HepG2 (cell line): Measurements from ENCODE around the gene ELP4. TPM values are rescaled to one million over a fixed set of nuclear protein-coding genes. Genes with fewer than 3 reads are reported as not detected.

Source experiments
- ATAC-seq: fragments of 200-7000 bp; cut with Tn5 transposase; 3 replicates; pipeline ENCODE4 v1.9.1; 2020; ENCODE audit warnings: mild to moderate bottlenecking, moderate library complexity
- BruUV-seq: library from RNA; stranded (reverse); fragments of 400-500 nt; replicated peaks from 2 replicates; lab custom pipeline; 2021; lab: Mats Ljungman, UMichigan
- CTCF ChIA-PET: fragments of 300-600 bp; formaldehyde crosslinking; extraction: SDS; loops from one replicate; lab custom pipeline; 2021; ENCODE audit warnings: low total read pairs, inconsistent platforms, low intra/inter-chr PET ratio; lab: Yijun Ruan, JAX
- POLR2A ChIA-PET: fragments of 350-600 bp; sonication (Branson Sonifier 250); formaldehyde crosslinking; loops from one replicate; lab custom pipeline; 2020; ENCODE audit warnings: antibody characterized with exemption, inconsistent platforms; lab: Yijun Ruan, JAX
- DNase-seq: peaks from one replicate; pipeline ENCODE4 v3.0.0-alpha.2; 2015; ENCODE audit warnings: low spot score
- FAIRE-seq: peaks from 3 replicates; lab custom pipeline; 2011; peaks lifted over from hg19 to GRCh38; lab: Jason Lieb, UNC
- H2AFZ ChIP-seq: one replicate; pipeline ENCODE4 v1.6.1; 2011; ENCODE audit warnings: low read length, inconsistent platforms
- H3K27ac ChIP-seq: fragments of 300-600 bp; 3 replicates; pipeline ENCODE4 v1.8.0; 2011; ENCODE audit warnings: mixed run types, mild to moderate bottlenecking, mixed read lengths, low read length, inconsistent platforms; ENCODE audit not compliant: insufficient read depth; ENCODE audit errors: extremely low read length
- H3K27me3 ChIP-seq, 2 experiments: fragments of 200-600 bp in 1 of 2; 2 replicates in 1 of 2; 3 replicates in 1 of 2; pipeline versions ENCODE4 v1.6.0 to v1.8.0; 2011; ENCODE audit warnings: low read length in 2 of 2, mild to moderate bottlenecking in 2 of 2, moderate library complexity in 2 of 2, inconsistent platforms in 1 of 2; ENCODE audit not compliant: insufficient read depth in 2 of 2, control insufficient read depth in 1 of 2
- H3K36me3 ChIP-seq, 2 experiments: fragments of 200-600 bp in 1 of 2; replicated peaks in 1 of 2; 2 replicates in 1 of 2; 3 replicates in 1 of 2; pipeline versions ENCODE4 v1.5.1 to v1.8.0; 2011; ENCODE audit warnings: low read length in 2 of 2, inconsistent platforms in 1 of 2; ENCODE audit not compliant: insufficient read depth in 2 of 2, control insufficient read depth in 1 of 2
- H3K4me1 ChIP-seq: 2 replicates; pipeline ENCODE4 v1.5.1; 2012; ENCODE audit warnings: low read length, inconsistent platforms; ENCODE audit not compliant: insufficient read depth
- H3K4me2 ChIP-seq: 2 replicates; pipeline ENCODE4 v1.6.0; 2011; ENCODE audit warnings: low read depth, low read length, inconsistent platforms
- H3K4me3 ChIP-seq, 3 experiments: fragments of 200-600 bp in 1 of 3; sonication (generic), shearing (Covaris generic) in 1 of 3; replicated peaks in 1 of 3; 2 replicates each; pipeline ENCODE4 v1.5.1; 2011 to 2016; ENCODE audit warnings: low read length in 3 of 3, inconsistent platforms in 2 of 3, low read depth in 2 of 3, mild to moderate bottlenecking in 2 of 3, control low read depth in 1 of 3, mixed read lengths in 1 of 3; ENCODE audit not compliant: insufficient read depth in 1 of 3
- H3K79me2 ChIP-seq: one replicate; pipeline ENCODE4 v1.6.1; 2011; ENCODE audit warnings: low read length, inconsistent platforms; ENCODE audit not compliant: insufficient read depth
- H3K9ac ChIP-seq: 2 replicates; pipeline ENCODE4 v1.6.0; 2011; ENCODE audit warnings: mild to moderate bottlenecking, low read depth, low read length, inconsistent platforms; ENCODE audit not compliant: insufficient read depth
- H3K9me3 ChIP-seq: 2 replicates; pipeline ENCODE4 v1.5.1; 2012; ENCODE audit warnings: mild to moderate bottlenecking, low read length
- H4K20me1 ChIP-seq: 2 replicates; pipeline ENCODE4 v1.6.0; 2011; ENCODE audit warnings: inconsistent platforms, mild to moderate bottlenecking, low read length, moderate library complexity; ENCODE audit not compliant: insufficient read depth
- EZH2 ChIP-seq: conservative IDR thresholded peaks from 2 replicates; pipeline ENCODE4 v1.6.1; 2012; ENCODE audit warnings: mild to moderate bottlenecking, low read depth, low read length, moderate library complexity
- FOXM1 ChIP-seq: sonication (generic); formaldehyde crosslinking; IDR thresholded peaks from 2 replicates; pipeline ENCODE4 v1.5.0; 2020; ENCODE audit warnings: missing genetic modification reagents
- HNRNPLL ChIP-seq: fragments of 200-400 bp; formaldehyde crosslinking; IDR thresholded peaks from 2 replicates; pipeline ENCODE4 v1.6.1; 2017; ENCODE audit warnings: mild to moderate bottlenecking, low read depth, low read length; ENCODE audit not compliant: poor library complexity, severe bottlenecking
- KIAA2018 ChIP-seq: sonication (generic); formaldehyde crosslinking; IDR thresholded peaks from 2 replicates; pipeline ENCODE4 v1.5.0; 2020; ENCODE audit warnings: mild to moderate bottlenecking, missing genetic modification reagents, borderline replicate concordance
- MED8 ChIP-seq: sonication (generic); formaldehyde crosslinking; IDR thresholded peaks from 2 replicates; pipeline ENCODE4 v1.8.1; 2023; ENCODE audit warnings: mild to moderate bottlenecking, missing genetic modification reagents; ENCODE audit not compliant: insufficient replicate concordance
- MTF2 ChIP-seq: sonication (generic); formaldehyde crosslinking; IDR thresholded peaks from 2 replicates; pipeline ENCODE4 v1.5.0; 2020; ENCODE audit warnings: missing genetic modification reagents, borderline replicate concordance
- NR1H2 ChIP-seq: sonication (generic); formaldehyde crosslinking; IDR thresholded peaks from 2 replicates; pipeline ENCODE4 v1.8.1; 2022; ENCODE audit warnings: low read depth, missing genetic modification reagents, borderline replicate concordance
- NR2F6 ChIP-seq, 2 experiments: IDR thresholded peaks; 2 replicates each; pipeline ENCODE4 v1.6.1; 2016; ENCODE audit warnings: antibody characterized with exemption in 1 of 2, mild to moderate bottlenecking in 1 of 2
- POGZ ChIP-seq: sonication (generic); formaldehyde crosslinking; IDR thresholded peaks from 2 replicates; pipeline ENCODE4 v1.4.0; 2020; ENCODE audit warnings: mild to moderate bottlenecking, missing genetic modification reagents
- RBM39 ChIP-seq: fragments of 200-400 bp; formaldehyde crosslinking; IDR thresholded peaks from one replicate; pipeline ENCODE4 v1.6.1; 2018; ENCODE audit warnings: antibody characterized with exemption, mild to moderate bottlenecking, low read depth, low read length; ENCODE audit not compliant: poor library complexity, severe bottlenecking
- SALL2 ChIP-seq: sonication (generic); formaldehyde crosslinking; IDR thresholded peaks from 2 replicates; pipeline ENCODE4 v1.8.1; 2023; ENCODE audit warnings: mild to moderate bottlenecking, missing genetic modification reagents, inconsistent platforms
- SATB2 ChIP-seq: sonication (generic); formaldehyde crosslinking; IDR thresholded peaks from 2 replicates; pipeline ENCODE4 v1.5.0; 2020; ENCODE audit warnings: missing genetic modification reagents
- ZNF44 ChIP-seq: sonication (generic); formaldehyde crosslinking; IDR thresholded peaks from 2 replicates; pipeline ENCODE4 v1.5.1; 2020; ENCODE audit warnings: mild to moderate bottlenecking, missing genetic modification reagents
- ZNF451 ChIP-seq: sonication (generic); formaldehyde crosslinking; IDR thresholded peaks from 2 replicates; pipeline ENCODE4 v1.5.0; 2020; ENCODE audit warnings: mild to moderate bottlenecking, missing genetic modification reagents
- ZNF549 ChIP-seq: sonication (generic); formaldehyde crosslinking; IDR thresholded peaks from 2 replicates; pipeline ENCODE4 v1.5.0; 2020; ENCODE audit warnings: missing genetic modification reagents
- WGBS: methylation state at CpG from one replicate; pipeline ENCODE4 v1.1.6; 2017; ENCODE audit warnings: low lambda C conversion rate; 5-methylcytosine and 5-hydroxymethylcytosine counted together
- in situ Hi-C: cut with HindIII; loops from 2 replicates; pipeline ENCODE4 v1.10.0; 2017; ENCODE audit warnings: low pct_unique_long_range_greater_than_20kb; ENCODE audit not compliant: extremely low pct_ligation_motif_present
- intact Hi-C: fragments of 100-400 bp; cut with micrococcal nuclease; formaldehyde crosslinking; loops from one replicate; pipeline ENCODE4 v1.10.0; 2022; ENCODE audit not compliant: unreplicated experiment
- polyA plus RNA-seq, 8 experiments: library from polyadenylated mRNA; depleted of rRNA in 3 of 8; stranded (reverse) in 7 of 8; unstranded in 1 of 8; fragments of >200 nt; fragmentation: Illumina TruSeq in 4 of 8; extraction: Trizol in 4 of 8; gene quantifications; 2 replicates each; pipeline versions ENCODE4 v1.2.1 to v1.2.3, GENCODE V29; 2011 to 2016; ENCODE audit warnings: low read depth in 4 of 8, missing spikeins in 1 of 8, mixed read lengths in 1 of 8; ENCODE audit not compliant: insufficient read depth in 1 of 8
- total RNA-seq, 5 experiments: library from RNA; depleted of rRNA; stranded (reverse); fragments of >200 nt; fragmentation: Illumina TruSeq; extraction: Trizol; gene quantifications; 2 replicates each; pipeline ENCODE4 v1.2.3, GENCODE V29; 2016; ENCODE audit warnings: low read depth in 1 of 5

The ELP4 gene
- total and polyA plus RNA-seq, 2 of the 13 experiments (the other 11 are each of a cell fraction or from before 2014, with no cell fraction given) = 12.8 to 19.1 TPM

GRCh38 chr11:31816468-31817053 lies 307.0 kb downstream of the ELP4 start (continued):
- no peak for TF ChIP-seq FOXM1 (CRISPR knock-in tag)
- no peak for TF ChIP-seq ZNF549 (CRISPR knock-in tag)
- no peak for TF ChIP-seq RBM39
- TF ChIP-seq SALL2 (CRISPR knock-in tag) = no peak
- TF ChIP-seq NR1H2 = no peak
- TF ChIP-seq ZNF451 (CRISPR knock-in tag) = no peak
- TF ChIP-seq MED8 (CRISPR knock-in tag) = no peak

- Histone ChIP-seq H4K20me1 (peaks cover 4% of the 10 kb centered on the region; the same call in 1 of the 2 replicates), H2AFZ (no peak overlapping the region), H3K9ac (no peak overlapping the region), H3K27me3 (peaks cover 28 to 89% of the 10 kb centered on the region in 2 experiments), H3K4me2 (peak overlapping the region; percentile 38), H3K9me3 (no peaks in the 10 kb centered on the region), H3K27ac (no peak overlapping the region), H3K4me1 (peaks cover 41% of the 10 kb centered on the region)
- in situ Hi-C loops = no loop called here
- peak; percentile 6; the same call in 1 of the 3 replicates for ATAC-seq
- FAIRE-seq = no peak
- POLR2A ChIA-PET = no interaction called here
- no peak for DNase-seq
- CTCF ChIA-PET = no interaction called here
- WGBS = 1% methylated on average over 14 of the region's 48 CpGs
- peak; percentile 99 for TF ChIP-seq EZH2
- TF ChIP-seq POGZ = no peak
- peak; percentile 17; the same call in 1 of the 2 replicates for TF ChIP-seq MTF2 (CRISPR knock-in tag)
- no peak for TF ChIP-seq KIAA2018 (CRISPR knock-in tag)
- peak; percentile 66 for TF ChIP-seq HNRNPLL
- TF ChIP-seq ZNF44 = no peak
- TF ChIP-seq SATB2 = no peak
- TF ChIP-seq NR2F6 (IDR thresholded peaks at IDR 0.05) = no peak
- no peak for TF ChIP-seq NR2F6 (CRISPR knock-in tag; IDR thresholded peaks at IDR 0.05)
- TF ChIP-seq, all 625 proteins: peak for 3
- Histone ChIP-seq H3K4me3 (peak overlapping the region in 1 of 3 experiments; percentile 13; a peak in 1 of 6 replicates), H3K79me2 (no peaks in the 10 kb centered on the region), H3K36me3 (no peaks in the 10 kb centered on the region)
- BruUV-seq = no TSS peak
- intact Hi-C loops = loop anchor here (10.0 kb wide), 1 partner anchor 312 kb away; the partner anchor contains the start of genes ELP4 and IMMP1L
Measured at GRCh38 chr11:31817054-31817620, 307.6 kb downstream of the ELP4 start.
